Tongue (tissue), 2 donors: ENCODE measurements around the gene AK2. TPM values are rescaled to one million over a fixed set of nuclear protein-coding genes. Genes with fewer than 3 reads are reported as not detected.
"Not testable (repeated sequence)": the region's sequence is repeated elsewhere in the genome, so short reads cannot be mapped to it uniquely, and the experiment has no call there.

Source experiments
- DNase-seq: peaks from one replicate; pipeline ENCODE4 v3.0.0-alpha.2; 2015
- total RNA-seq: library from RNA; depleted of rRNA; stranded (reverse); fragments of >200 nt; gene quantifications from one replicate; pipeline ENCODE4 v1.2.3, GENCODE V29; 2014

The AK2 gene
- 109 TPM for total RNA-seq

DNA sequence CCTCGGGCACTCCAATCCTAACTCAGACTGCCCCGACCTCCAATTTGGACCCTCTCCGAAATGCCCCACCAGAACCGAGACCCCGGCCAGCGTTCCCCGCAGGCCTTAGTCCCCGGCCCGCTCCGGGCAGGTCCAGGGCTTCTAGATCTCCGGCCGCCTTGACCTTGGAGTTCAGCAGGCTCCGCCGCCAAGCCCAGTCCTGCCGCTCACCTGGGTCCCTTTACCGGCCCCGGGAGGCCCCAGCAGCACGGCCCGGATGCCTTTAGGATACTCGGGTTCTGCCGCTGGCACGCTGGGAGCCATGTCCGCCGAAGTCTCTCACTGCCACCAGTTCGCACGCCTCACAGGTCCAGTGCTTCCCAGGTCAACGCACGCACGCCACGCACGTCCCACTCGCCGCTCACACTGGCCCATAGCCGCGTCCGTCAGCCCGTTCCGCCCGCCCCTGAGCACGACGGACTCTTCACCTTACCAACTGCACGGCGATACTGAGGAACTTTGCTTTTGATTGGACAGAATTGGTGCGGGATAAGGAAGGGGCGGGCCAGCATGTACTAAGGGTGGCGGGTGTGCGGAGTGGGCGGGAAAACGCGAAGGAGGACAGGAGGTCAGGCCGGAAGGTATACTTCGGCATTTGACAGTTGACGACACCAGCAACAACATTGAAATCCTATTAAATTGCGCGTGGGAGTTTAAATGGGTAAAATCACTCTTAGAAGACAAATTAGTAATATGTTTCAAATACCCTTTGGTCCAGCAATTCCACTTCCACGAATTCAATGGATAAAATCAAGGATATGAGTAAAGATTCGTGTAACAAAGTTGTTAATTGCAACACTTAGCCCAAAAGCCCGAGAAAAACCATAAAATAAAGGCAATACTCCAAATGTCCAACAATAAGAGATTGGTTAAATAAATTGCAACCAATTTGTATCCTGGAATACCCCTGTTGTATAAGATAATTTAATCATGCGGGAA, at the start of gene AK2:
Gene AK2, minus strand, starts transcription at position 358 of the 978 bp plus-strand sequence. Its CDS starts 55 bp downstream, at position 303.
- peak; percentile 98 for DNase-seq

DNA sequence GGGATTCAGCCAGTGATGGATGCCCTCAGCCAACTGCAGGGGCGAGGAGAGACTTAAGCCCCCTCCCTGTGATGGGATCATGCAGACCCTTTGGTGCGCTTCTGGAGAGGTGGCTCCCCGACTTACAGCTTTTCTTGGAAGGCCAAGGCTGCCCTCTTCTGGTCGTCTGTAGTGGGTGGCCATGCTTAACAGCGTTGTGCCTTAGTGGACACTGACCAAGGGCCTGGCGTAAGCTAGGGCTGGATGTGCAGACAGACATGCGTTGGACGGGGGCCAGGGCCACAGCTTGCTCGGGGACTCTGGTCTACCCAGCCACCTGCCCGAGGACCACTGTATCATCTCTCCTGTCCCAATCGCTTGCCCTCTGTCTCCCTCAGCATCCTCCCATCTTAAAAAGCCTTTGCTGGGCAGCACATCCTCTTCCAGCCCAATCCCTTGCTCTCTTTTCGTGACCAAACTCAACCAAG, 49.7 kb upstream of the AK2 start:
- DNase-seq, result peak; percentile 86

DNA sequence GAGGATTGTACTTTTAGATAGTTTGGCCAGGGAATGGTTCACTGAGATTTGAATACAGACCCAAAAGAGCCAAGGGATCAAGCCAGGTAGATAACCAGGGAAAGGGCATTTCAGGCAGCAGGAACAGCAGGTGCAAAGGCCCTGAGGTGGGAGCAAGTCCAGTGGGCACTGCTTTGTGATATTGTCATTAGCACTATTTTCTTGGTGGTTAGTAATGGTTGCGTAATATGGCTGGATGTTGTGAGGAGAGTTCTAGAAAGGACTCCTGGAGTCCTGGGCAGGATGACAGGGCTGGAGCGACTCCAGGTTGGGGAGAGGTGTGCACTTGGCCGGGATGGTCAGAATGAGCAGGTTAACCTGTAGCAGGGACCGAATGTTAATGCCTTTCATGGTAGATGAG, 48.6 kb upstream of the AK2 start:
- no peak for DNase-seq

DNA sequence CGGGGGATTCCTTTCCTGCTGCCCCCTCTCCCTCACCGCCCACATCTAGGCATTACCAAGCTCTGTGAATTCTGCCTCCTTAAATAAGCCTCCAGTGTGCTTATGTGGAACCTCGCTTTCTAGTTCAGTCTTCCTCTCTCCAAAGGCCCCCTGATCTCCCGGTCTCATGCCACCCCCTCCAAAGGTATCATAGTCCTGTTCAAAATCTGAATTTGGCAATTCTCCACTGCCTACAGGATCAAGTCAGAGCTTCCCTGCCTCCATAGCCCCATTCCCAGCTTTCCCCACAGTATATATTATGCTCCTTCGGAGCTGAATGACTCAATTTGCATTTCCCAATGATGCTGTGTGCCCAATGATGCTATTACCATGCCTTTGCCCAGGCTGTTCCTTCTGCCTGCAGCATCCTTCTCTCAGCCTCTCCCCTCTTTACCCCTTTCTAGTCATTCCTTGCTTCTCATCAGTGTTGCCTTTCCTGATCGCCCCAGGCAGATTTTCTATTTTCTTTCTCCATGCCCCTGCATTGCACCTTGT, 46.0 kb upstream of the AK2 start:
- DNase-seq, result no peak

DNA sequence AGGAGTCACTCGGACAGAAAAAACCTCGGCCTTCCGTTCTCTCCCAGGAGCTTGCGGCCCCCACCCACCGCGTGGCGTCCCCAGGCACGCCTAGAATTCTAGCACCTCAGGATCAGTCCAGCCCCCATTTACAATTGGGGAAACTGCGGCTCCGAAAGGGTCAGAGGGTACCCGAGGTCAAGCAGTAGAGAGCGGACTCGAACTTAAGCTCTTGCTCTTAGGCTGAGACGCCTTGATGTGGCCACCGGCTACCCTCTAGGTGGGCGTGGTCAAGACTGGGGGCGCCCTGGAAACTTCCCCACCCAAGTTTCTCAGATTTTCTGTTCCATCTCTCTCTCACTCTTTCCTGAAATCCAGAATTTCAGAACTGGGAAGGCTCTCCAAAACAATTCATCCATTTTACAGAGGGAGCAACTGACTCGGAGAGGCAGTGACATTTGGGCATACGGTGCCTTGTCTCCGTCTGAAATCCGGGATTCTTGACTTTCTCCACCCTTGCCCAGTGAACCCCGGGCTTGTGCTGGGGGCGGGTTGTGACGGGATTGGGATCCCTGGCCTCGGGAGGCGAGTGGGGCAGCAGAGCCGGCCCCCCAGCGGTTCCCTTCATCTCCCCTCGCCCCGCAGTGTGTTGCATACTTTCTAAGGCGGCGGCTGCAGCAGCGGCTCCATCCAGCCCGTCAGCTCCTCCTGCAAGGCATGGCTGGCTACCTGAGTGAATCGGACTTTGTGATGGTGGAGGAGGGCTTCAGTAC, 45.0 kb upstream of the AK2 start:
- DNase-seq, result no peak

DNA sequence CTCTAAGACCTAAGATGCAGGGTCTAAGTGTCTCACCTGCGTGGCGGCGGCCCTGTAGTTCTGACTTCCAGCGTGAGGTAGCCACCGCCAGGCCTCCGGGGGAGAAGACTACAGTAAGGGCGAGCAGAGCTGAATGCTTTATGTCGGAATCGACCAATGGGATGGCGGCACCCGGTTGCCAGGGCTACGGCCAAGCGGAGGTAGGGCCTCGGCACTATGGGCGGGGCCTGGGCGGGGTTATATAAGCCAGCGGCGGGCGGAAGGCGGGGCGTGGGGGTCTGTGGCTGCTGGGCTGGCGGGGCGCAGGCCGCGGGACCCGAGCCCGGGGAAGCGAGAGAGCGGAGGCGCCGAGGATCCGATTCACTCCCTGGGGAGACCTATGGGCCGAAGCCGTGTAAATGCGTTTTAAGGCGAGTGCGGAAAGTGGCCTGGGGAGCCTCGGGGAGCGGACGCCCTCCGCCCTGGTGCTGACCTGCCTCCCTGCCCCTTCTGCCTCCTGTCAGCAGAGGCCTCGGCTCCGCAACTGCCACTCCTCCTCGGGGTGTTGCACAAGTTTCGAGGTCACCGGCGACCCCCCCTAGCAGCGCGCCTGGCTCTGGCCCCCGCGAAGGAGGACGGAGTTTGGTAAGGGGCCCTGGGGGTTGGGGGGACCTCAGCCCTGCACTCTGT, 44.3 kb upstream of the AK2 start, which contains the start of gene AZIN2:
Gene AZIN2, plus strand, starts transcription at position 269 of the 669 bp plus-strand sequence. CDS start 1,097 bp downstream, outside the sequence.
- DNase-seq, result peak; percentile 97

DNA sequence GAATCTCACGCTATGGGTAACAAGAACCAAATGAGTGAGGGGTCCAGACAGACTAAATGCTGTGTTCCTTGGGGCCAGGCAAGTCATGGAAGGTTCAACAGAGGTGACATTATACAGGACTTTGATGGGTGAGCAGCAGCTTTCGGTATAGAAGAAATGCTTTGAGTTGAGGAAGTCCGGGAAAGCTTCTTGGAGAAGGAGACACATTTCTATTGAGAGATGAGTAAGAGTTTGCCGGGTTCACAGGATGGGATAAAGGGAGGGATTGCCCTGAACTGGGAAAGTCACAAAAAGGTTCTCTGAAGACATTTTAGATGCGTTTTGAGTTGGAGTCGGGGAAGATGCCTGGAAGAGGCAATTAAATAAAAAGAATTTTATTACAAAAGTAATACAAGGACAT, 43.7 kb upstream of the AK2 start:
- DNase-seq, result no peak

DNA sequence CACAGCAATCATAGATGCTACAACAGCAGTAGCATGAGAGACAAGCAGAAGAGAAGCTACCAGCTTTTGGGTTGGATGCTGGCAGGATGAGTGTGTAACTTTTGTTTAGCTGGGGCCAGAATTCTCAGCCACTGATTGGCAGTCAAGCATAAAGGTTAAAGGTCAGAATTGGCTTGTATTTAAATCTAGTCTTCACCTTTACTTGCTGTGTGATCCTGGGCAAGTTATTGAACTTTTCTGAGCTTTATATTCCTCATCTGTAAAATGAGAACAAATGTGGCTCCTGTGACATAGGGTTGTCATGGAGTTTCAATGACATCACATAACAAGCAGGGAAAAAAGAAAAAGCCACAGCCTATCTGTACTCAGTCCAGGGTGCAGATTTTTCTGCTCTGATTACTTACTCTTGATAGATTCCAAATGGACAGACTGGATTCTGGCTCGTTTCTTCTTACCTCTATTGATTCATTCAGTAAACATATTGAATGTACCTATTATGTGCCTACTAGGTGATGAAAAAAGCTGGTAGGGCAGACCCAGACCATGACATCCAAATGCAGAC, 41.4 kb upstream of the AK2 start:
- DNase-seq, result no peak

DNA sequence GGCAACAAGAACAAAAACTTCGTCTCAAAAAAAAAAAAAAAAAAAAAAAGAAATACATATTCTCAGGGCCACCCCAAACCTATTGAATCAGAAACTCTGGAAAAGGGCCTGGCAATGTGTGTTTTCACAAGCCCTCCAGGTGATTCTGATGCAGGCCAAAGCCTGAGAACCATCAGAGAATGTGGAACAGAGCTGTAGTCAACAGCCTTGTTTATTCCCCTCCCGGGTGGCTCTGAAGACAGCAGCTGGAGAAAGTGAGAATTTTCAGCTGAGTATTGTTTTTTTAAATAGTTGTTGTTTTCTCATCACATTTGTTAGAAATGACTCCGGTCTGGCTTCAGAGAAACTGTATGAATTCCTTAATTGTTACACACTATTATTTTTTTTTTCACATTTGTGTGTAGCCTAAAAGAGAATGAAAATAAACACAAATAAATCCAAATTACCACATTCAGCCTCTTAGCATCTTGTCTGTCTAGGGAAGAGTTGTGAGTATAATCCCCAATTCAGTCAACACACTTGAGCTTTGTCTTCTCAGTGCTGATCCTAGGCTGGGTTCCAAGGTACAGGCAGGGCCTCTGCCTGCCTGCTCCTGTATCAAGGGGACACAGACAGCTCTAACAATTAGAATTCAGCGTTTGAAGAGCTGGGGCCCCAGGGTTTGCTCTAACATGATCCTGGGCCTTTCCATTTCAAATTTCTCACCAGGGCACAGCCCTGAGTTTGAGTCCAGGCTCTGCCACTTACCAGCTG, 37.7 kb upstream of the AK2 start:
- no peak for DNase-seq

DNA sequence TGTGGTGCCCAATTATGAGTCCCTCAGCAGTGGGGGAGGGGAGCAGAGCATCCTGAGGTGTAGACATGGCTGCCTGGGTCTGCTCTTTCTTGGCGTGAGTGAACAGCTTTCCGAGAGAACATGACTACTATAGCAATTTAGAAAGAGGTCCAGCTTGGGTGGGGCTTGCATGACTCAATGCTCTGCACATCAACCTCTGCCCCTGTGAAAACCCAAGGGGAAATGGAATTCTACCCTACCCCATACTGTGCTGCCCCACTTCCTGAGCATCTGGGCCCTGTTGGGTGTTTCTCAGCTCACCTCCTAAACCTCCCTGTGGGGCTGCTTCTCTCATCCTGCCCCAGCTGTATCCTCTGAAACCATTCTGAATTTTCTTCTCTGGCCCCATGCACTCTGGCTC, 36.0 kb upstream of the AK2 start:
- DNase-seq, result no peak

DNA sequence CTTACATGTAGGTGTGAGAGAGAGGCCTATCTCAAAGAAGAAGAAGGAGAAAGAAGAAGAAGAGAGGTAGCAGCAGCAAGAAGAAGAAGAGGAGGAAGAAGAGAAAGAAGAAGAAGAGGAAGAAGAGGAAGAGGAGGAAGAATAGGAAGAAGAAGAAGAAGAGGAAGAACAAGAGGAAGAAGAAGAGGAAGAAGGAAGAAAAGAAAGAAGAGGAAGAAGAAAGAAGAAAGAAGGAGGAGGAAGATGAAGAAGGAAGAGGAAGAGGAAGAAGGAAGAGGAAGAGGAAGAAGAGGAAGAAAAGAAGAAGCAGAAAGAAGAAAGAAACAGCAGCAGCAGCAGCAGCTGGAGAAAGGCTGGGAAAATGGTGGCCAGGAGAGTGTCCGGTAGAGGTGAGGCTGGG, 33.9 kb upstream of the AK2 start:
- no peak for DNase-seq

DNA sequence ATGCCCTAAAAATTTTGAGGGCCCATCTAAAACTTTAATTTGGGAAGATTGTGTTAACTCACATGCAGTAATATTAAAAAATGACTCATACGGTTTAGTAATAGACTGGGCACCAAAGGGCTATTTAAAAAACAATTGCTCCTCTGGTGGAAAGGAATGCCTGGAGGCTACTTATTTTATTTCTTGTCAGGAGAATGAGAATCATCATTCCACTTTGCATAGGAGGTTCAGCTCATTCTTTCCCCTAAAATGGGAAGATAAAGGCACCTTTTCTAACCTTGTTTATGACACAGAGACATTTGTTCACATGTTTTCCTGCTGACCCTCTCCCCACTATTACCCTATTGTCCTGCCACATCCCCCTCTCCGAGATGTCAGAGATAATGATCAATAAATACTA, 31.4 kb upstream of the AK2 start:
- not testable (repeated sequence) for DNase-seq

DNA sequence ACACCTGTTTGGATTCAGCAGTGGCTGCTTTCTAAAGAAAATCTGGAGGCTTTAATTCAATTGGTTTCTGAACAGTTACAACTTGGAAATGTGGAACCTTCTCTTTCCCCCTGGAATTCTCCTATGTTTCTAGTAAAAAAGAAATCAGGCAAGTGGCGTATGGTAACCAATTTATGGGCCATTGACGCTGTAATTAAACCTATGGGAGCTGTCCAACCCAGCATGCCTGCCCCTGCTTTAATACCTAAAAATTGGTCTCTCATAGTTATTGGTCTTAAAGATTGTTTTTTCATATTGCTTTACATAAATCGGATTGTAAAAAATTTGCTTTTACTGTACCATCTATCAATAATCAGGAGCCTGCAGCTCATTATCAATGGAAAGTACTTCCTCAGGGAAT, 29.8 kb upstream of the AK2 start:
- not testable (repeated sequence) for DNase-seq

DNA sequence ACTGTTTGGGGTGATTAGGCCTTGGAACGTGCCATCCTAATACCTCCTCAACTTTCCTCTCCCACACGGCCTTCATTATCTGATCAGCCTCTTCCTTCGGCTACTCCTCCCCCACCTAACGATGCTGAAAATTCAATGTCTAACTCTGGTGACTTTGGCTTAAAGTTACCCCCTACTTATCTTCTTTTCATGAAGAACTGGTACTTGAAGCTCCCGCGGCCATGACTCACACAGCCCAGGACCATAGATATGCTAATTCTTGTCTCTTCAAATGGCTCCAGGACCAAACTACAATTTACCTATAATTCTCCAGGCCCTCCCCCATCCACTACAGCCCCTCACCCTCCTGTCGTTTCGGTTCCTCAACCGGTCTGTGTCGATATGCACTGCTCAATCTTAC, 28.6 kb upstream of the AK2 start:
- no peak for DNase-seq

DNA sequence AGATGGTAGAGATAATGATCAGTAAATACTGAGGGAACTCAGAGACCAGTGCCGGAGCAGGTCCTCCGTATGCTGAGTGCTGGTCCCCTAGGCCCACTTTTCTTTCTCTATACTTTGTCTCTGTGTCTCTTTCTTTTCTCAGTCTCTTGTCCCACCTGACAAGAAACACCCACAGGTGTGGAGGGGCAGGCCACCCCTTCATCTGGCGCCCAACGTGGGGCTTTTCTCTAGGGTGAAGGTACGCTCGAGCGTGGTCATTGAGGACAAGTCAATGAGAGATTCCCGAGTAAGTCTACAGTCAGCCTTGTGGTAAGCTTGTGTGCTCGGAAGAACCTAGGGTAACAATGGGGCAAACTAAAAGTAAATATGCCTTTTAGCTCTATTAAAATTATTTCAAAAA, 27.6 kb upstream of the AK2 start:
- not testable (repeated sequence) for DNase-seq

DNA sequence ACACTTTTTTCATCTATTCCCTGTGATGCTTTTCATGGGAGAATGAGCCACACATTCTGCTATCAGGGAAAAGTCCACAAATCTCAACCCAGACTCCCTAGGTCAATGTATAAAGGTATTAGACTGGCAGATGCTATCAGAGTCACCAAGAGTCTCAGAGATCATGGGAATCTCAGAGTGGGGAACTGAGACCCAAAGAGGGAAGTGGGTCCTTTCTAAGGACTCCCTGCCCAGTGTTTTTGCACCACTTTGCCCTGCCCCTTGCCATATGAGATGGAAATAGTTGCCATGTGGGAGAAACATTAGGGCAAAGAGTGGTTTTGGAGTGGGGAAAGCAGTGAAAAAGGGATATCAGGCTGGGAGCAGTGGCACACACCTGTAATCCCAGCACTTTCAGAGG, 25.2 kb upstream of the AK2 start:
- DNase-seq, result no peak

DNA sequence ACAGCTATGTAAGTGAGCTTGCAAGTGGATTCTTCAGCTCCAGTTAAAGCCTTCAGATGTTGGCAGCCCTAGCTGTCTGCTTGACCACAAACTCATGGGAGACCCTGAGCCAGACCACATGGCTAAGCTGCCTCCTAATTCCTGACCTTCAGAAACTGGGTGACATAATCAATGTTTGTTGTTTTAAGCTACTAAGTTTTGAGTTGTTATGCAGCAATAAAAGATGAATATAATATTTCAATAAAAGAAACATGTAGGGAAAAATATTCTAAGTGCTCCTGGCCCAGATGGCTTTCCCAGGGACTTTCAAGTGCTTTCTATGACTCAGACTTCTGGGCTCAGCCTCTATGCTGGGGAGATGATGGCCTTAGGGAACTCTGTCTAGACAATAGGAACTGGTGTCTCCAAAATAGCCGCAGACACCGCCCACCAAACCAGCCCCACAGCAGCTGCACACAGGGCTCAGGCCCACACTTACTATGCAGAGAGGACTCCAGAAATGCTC, 23.9 kb upstream of the AK2 start:
- peak; percentile 91 for DNase-seq

DNA sequence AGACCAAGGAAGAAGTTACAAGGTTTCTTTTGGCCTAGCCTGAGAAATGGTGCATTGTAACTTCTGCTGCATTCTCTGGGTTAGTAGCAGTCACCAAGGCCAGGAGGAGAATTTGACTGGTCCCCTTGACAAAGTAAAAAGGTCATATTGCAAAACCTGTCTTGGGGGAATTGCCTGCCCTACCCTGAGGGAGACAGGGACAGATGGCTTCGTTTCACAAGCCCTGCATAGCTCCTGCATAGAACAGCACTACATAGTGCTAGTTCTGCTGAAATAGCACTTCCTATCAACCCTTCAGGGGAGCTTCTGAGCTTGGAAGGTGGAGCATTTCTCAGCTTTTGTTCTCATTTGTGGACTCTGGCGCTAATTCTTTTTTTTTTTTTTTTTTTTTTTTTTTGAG, 20.4 kb upstream of the AK2 start:
- no peak for DNase-seq

DNA sequence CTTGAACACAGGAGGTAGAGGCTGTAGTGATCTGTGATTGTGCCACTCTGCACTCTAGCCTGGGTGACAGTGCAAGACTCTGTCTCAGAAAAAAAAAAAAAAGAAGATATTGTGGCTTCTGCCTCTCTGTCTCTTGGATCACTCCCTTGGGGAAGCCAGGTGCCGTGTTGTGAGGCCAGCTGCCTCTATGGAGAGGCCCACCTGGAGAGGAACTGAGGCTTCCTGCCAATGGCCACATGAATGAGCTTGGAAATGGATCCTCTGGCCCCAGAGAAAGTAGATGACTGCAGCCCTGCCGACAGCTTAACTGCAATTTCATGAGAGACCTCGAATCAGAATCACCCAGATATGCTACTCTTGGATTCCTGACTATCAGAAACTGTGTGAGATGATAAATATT, 19.7 kb upstream of the AK2 start:
- no peak for DNase-seq

DNA sequence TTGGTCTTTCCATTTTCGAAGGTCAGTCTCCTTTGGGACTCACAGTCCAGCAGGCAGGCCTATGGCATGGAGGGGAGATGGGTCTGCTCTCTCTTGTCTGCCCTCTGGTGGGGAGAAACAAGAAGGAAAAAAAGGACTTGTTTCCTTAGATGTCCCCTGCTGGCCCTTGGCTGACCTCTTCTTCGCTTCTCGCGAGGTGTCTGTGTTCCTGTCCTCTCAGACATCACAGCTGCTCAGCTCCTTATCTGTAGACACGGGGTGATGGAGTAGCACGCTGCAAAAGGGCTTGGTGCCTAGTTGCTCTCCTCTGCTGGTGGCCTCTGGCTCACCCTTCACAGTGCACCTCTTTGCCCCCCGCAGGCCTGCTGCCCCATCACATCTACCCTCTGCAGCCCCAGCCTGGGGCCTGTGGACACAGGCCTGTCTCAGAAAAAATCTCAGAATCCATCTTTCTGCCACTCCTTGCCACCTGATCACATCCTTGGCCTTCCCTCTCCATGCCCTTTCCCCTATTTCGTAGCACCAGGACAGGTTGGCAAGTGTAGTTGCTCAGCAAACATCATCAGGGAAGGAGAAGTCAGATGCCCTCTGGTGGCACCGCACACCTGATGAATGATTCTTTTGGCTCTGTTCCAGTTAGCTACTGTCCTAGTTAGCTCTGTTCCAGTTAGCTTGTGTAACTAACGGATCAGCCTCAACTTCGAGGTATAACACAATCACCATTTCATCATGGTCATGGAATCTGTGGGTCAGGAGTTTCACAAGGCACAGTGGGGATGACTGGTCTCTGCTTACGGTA, 18.7 kb upstream of the AK2 start:
- peak; percentile 87 for DNase-seq
